Measurements from ENCODE around the gene COG8. TPM values are rescaled to one million over a fixed set of nuclear protein-coding genes. Genes with fewer than 3 reads are reported as not detected.
"Not testable (repeated sequence)": the region's sequence is repeated elsewhere in the genome, so short reads cannot be mapped to it uniquely, and the experiment has no call there.

Gene COG8
- polyA plus RNA-seq, 4 donors, result 28.8 to 43.8 (median 32.4) TPM

GRCh38 chr16:69294051-69294450, 45.3 kb downstream of the COG8 start:
- DNase-seq (ENCODE audit: low read depth in 4 of 4, low spot score in 2 of 4), result no peak

DNA sequence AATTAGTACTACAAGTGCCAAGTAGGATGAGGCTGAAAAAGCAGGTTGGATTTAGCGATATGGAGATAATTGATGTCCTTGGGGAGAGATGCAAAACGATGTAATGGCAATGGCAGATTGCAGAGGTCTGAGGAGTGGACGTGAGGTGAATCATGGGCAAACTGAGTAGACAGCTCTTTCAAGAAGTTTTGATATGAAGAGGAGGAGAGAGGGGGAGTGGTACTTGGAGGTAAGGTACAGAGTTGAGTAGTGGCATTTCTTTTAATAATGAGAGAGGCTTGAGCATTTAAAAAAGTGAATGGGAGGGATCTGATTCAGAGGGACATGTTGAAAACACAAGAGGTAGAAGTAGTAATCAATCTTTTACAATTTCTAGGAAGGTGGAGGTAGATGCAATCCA, 46.0 kb downstream of the COG8 start:
- no peak for DNase-seq (ENCODE audit: low read depth in 4 of 4, low spot score in 2 of 4)

GRCh38 chr16:69291657-69292056, 47.7 kb downstream of the COG8 start:
- not testable (repeated sequence) for DNase-seq (ENCODE audit: low read depth in 4 of 4, low spot score in 2 of 4)

DNA sequence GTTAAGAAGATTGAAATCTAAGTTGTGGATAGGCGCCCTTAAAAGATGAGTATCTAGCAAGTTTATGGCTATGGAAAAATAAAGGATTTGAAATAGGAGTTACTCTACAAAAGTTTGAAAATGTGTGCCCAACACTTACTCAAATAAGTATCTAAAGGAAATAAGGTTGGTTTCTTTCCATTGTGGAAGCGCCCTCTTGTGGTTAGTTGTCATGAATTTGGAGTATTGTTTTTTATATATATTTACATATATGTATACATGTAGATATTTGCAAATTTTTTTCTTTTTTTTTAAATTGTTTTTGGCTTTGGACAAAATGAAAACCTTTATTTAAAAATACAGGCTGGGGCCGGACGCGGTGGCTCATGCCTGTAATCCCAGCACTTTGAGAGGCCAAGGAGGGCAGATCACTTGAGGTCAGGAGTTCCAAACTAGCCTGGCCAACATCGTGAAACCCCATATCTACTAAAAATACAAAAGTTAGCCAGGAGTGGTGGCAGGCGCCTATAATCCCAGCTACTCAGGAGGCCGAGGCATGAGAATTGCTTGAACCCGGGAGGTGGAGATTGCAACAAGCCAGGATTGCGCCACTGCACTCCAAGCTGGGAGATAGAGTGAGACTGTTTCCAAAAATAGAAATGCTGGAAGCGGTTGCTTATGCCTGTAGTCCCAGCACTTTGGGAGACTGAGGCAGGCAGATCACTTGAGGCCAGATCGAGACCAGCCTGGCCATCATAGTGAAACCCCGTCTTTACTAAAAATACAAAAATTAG, 52.2 kb downstream of the COG8 start:
- peak in 3 of 4 donors; percentile 43 to 78 (median 58) for DNase-seq (ENCODE audit: low read depth in 4 of 4, low spot score in 2 of 4)

- DNase-seq (ENCODE audit: low read depth in 4 of 4, low spot score in 2 of 4), result no peak
Measured at GRCh38 chr16:69285240-69285639, 54.1 kb downstream of the COG8 start.

DNA sequence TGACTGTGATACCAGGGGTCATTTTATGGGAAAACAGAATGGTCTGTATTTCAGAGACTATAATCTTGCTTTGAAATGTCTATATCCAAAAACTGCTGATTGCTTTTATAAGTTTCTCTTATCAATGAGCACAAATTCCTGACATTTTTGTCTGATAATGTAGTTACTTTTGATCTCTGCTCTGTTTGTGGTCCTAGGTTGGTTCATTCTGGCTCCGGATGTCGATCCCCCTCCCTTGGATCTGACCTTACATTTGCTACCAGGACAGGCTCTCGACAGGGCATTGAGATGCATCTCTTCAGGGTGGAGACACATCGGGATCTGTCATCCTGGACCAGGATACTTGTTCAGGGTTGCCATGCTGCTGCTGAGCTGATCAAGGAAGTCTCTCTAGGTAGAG, 55.5 kb downstream of the COG8 start:
- DNase-seq (ENCODE audit: low read depth in 4 of 4, low spot score in 2 of 4), result no peak

GRCh38 chr16:69277413-69277812, 62.0 kb downstream of the COG8 start:
- DNase-seq (ENCODE audit: low read depth in 4 of 4, low spot score in 2 of 4), result no peak

Other genes with a start within 250 kb of the COG8 start
- 1 to 10 TPM; 3.5 to 4.6 (median 3.8) TPM for gene HAS3, start 233.9 kb downstream of the COG8 start, polyA plus RNA-seq (ENCODE audit: insufficient read length in 4 of 4)
- gene CHTF8, start 207.0 kb downstream of the COG8 start, polyA plus RNA-seq (ENCODE audit: insufficient read length in 4 of 4), result 100 to 1,000 TPM; 156 to 161 (median 158) TPM
- gene UTP4, start 206.9 kb downstream of the COG8 start, polyA plus RNA-seq (ENCODE audit: insufficient read length in 4 of 4), result 10 to 100 TPM; 52.1 to 65.4 (median 60.8) TPM
- gene SNTB2, start 152.4 kb downstream of the COG8 start, polyA plus RNA-seq (ENCODE audit: insufficient read length in 4 of 4), result 10 to 100 TPM; 10.0 to 13.3 (median 11.7) TPM
- 10 to 100 TPM; 42.7 to 57.7 (median 48.5) TPM for gene VPS4A, start 28.2 kb downstream of the COG8 start, polyA plus RNA-seq (ENCODE audit: insufficient read length in 4 of 4)
- 1 to 10 TPM; 2.1 to 9.3 (median 5.4) TPM for gene PDF, start 9.0 kb downstream of the COG8 start, polyA plus RNA-seq (ENCODE audit: insufficient read length in 4 of 4)
- 10 to 100 TPM; 28.6 to 35.2 (median 30.6) TPM for gene NIP7, start 208 bp upstream of the COG8 start, polyA plus RNA-seq (ENCODE audit: insufficient read length in 4 of 4)
- gene TMED6, start 12.2 kb upstream of the COG8 start, polyA plus RNA-seq (ENCODE audit: insufficient read length in 4 of 4), result 1 to 10 TPM; 1.9 to 4.3 (median 2.5) TPM
- gene TERF2, start 46.4 kb upstream of the COG8 start, polyA plus RNA-seq (ENCODE audit: insufficient read length in 4 of 4), result 10 to 100 TPM; 40.7 to 47.0 (median 46.4) TPM
- 100 to 1,000 TPM; 124 to 150 (median 131) TPM for gene CYB5B, start 85.1 kb upstream of the COG8 start, polyA plus RNA-seq (ENCODE audit: insufficient read length in 4 of 4)
- 10 to 100 TPM; 25.3 to 70.2 (median 47.9) TPM for gene NFAT5, start 226.4 kb upstream of the COG8 start, polyA plus RNA-seq (ENCODE audit: insufficient read length in 4 of 4)